Measurements from ENCODE around the gene PRIMPOL.

PRIMPOL gene

GRCh38 chr4:184689681-184690080 lies 40.1 kb downstream of the PRIMPOL start:
- H4K20me1 ChIP-seq (ENCODE audit: insufficient read depth, low read length) = no peaks in the 10 kb centered on the region
- H3K79me2 ChIP-seq (ENCODE audit: insufficient read depth, low read length) = no peaks in the 10 kb centered on the region
- H3K27ac ChIP-seq (ENCODE audit: low read length) = no peak overlapping the region
- H3K9me3 ChIP-seq (ENCODE audit: insufficient read depth, low read length, severe bottlenecking) = no peaks in the 10 kb centered on the region
- no peak for TF ChIP-seq EZH2 (IDR thresholded peaks at IDR 0.05; ENCODE audit: borderline replicate concordance, low read depth, low read length, severe bottlenecking)
- TF ChIP-seq, protein P1, sequence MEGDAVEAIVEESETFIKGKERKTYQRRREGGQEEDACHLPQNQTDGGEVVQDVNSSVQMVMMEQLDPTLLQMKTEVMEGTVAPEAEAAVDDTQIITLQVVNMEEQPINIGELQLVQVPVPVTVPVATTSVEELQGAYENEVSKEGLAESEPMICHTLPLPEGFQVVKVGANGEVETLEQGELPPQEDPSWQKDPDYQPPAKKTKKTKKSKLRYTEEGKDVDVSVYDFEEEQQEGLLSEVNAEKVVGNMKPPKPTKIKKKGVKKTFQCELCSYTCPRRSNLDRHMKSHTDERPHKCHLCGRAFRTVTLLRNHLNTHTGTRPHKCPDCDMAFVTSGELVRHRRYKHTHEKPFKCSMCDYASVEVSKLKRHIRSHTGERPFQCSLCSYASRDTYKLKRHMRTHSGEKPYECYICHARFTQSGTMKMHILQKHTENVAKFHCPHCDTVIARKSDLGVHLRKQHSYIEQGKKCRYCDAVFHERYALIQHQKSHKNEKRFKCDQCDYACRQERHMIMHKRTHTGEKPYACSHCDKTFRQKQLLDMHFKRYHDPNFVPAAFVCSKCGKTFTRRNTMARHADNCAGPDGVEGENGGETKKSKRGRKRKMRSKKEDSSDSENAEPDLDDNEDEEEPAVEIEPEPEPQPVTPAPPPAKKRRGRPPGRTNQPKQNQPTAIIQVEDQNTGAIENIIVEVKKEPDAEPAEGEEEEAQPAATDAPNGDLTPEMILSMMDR (IDR thresholded peaks at IDR 0.05; ENCODE audit: borderline replicate concordance, extremely low read depth, low read length, poor library complexity, severe bottlenecking) = no peak
- no peak overlapping the region for H3K4me2 ChIP-seq (ENCODE audit: insufficient read depth, low read length)
- H3K27me3 ChIP-seq (ENCODE audit: insufficient read depth, low read length, poor library complexity) = no peaks in the 10 kb centered on the region
- H3K9ac ChIP-seq (ENCODE audit: low read depth, low read length) = no peak overlapping the region
- H2AFZ ChIP-seq (ENCODE audit: low read depth, low read length) = no peak overlapping the region
- H3K4me1 ChIP-seq (ENCODE audit: insufficient read depth, low read length) = peaks cover 2% of the 10 kb centered on the region; the same call in 1 of the 2 replicates
- DNase-seq (no peak), ATAC-seq (ENCODE audit: insufficient read depth, low read depth) (no peak)
- peaks cover 32% of the 10 kb centered on the region for H3K36me3 ChIP-seq (ENCODE audit: insufficient read depth, low read length)
- H3K4me3 ChIP-seq (ENCODE audit: low read depth in 1 of 2, low read length in 2 of 2) = no peak overlapping the region

DNA sequence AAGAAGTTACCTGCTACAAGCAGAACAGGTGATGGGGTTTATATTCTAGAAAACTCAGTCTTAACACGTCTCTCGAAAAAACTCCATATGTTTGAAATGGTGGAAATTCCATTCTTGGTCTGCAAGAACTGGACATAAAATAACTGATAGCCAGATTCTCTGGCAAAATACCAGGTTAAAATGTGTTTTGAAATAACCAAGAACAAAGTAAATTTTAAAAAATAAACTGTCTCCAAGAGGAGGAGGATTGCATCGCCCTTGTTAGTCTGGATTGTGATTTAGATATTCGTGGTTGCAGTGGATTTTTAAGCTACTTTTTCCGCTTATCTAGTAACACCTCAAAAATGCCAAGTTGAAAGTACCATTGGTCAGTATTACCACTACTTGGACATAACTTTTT lies 43.5 kb downstream of the PRIMPOL start:
- no peak overlapping the region for H2AFZ ChIP-seq (ENCODE audit: low read depth, low read length)
- no peaks in the 10 kb centered on the region; the same call in 1 of the 2 replicates for H4K20me1 ChIP-seq (ENCODE audit: insufficient read depth, low read length)
- H3K27me3 ChIP-seq (ENCODE audit: insufficient read depth, low read length, poor library complexity) = no peaks in the 10 kb centered on the region
- no peak for DNase-seq
- no peaks in the 10 kb centered on the region for H3K9me3 ChIP-seq (ENCODE audit: insufficient read depth, low read length, severe bottlenecking)
- ATAC-seq (ENCODE audit: insufficient read depth, low read depth) = no peak
- no peak overlapping the region for H3K27ac ChIP-seq (ENCODE audit: low read length)
- H3K4me1 ChIP-seq (ENCODE audit: insufficient read depth, low read length) = no peaks in the 10 kb centered on the region
- no peak overlapping the region for H3K4me3 ChIP-seq (ENCODE audit: low read depth in 1 of 2, low read length in 2 of 2)
- no peak overlapping the region for H3K9ac ChIP-seq (ENCODE audit: low read depth, low read length)
- H3K36me3 ChIP-seq (ENCODE audit: insufficient read depth, low read length) = peaks cover 59% of the 10 kb centered on the region
- TF ChIP-seq EZH2 (IDR thresholded peaks at IDR 0.05; ENCODE audit: borderline replicate concordance, low read depth, low read length, severe bottlenecking) = no peak
- TF ChIP-seq, protein P1 (IDR thresholded peaks at IDR 0.05; ENCODE audit: borderline replicate concordance, extremely low read depth, low read length, poor library complexity, severe bottlenecking) = no peak
- H3K4me2 ChIP-seq (ENCODE audit: insufficient read depth, low read length) = no peak overlapping the region
- H3K79me2 ChIP-seq (ENCODE audit: insufficient read depth, low read length) = no peaks in the 10 kb centered on the region

GRCh38 chr4:184694412-184694956 lies 44.9 kb downstream of the PRIMPOL start:
- Histone ChIP-seq H2AFZ (ENCODE audit: low read depth, low read length) (no peak overlapping the region), H3K27me3 (ENCODE audit: insufficient read depth, low read length, poor library complexity) (no peaks in the 10 kb centered on the region), H4K20me1 (ENCODE audit: insufficient read depth, low read length) (no peaks in the 10 kb centered on the region; the same call in 1 of the 2 replicates), H3K27ac (ENCODE audit: low read length) (no peak overlapping the region), H3K79me2 (ENCODE audit: insufficient read depth, low read length) (no peaks in the 10 kb centered on the region), H3K9ac (ENCODE audit: low read depth, low read length) (no peak overlapping the region), H3K4me3 (ENCODE audit: low read depth in 1 of 2, low read length in 2 of 2) (no peak overlapping the region), H3K4me2 (ENCODE audit: insufficient read depth, low read length) (no peak overlapping the region), H3K4me1 (ENCODE audit: insufficient read depth, low read length) (no peaks in the 10 kb centered on the region), H3K36me3 (ENCODE audit: insufficient read depth, low read length) (peaks cover 64% of the 10 kb centered on the region), H3K9me3 (ENCODE audit: insufficient read depth, low read length, severe bottlenecking) (no peaks in the 10 kb centered on the region)
- no peak for DNase-seq
- TF ChIP-seq, protein P1 (IDR thresholded peaks at IDR 0.05; ENCODE audit: borderline replicate concordance, extremely low read depth, low read length, poor library complexity, severe bottlenecking) = no peak
- TF ChIP-seq EZH2 (IDR thresholded peaks at IDR 0.05; ENCODE audit: borderline replicate concordance, low read depth, low read length, severe bottlenecking) = no peak
- no peak for ATAC-seq (ENCODE audit: insufficient read depth, low read depth)
